Fibroblast of pulmonary artery (primary cell): ENCODE measurements around the gene AAGAB.

Experiments used
- DNase-seq: peaks from one replicate; pipeline ENCODE4 v3.0.0-alpha.2; 2010; ENCODE audit warnings: low read depth
- H3K4me3 ChIP-seq: replicated peaks from 2 replicates; pipeline ENCODE4 v1.5.1; 2011; ENCODE audit warnings: low read depth, mild to moderate bottlenecking, control low read depth, low read length, moderate library complexity
- TF ChIP-seq, protein P1 (sequence below): IDR thresholded peaks from 2 replicates; pipeline ENCODE4 v1.5.1; 2011; ENCODE audit warnings: mild to moderate bottlenecking, control low read depth, low read length, inconsistent platforms; ENCODE audit errors: missing control alignments

AAGAB gene

DNA sequence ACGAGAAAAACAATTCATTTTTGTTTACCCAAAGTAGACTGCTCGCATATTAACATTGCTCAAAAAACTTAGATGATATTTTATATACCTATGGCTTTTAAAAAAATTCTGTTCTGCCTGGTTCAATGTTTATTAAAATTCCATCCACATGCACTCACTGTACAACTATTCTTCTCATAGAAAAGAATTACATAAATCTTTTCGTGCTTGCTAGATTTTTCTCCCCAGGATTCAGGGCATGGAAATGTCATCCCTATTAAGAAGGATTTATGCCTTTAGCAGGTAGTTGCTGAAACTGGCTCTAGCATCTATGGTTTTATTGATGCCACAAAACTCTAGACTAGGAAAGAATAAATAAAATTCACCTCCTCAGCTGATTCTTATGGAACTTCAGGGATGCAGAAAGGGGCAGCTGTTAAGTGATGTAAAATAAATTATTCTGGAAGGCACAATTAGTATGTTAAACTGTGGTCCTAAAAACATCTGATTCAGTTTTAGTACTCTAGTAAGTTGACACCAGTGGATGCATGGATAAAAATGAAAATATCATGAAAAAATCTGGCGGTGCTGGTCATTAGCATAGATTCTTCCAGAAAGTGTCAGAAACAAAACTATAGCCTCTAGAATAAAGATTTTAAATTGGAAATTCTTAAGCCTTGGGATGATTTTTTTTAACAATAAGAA is 41.6 kb downstream of the AAGAB start:
- H3K4me3 ChIP-seq = no peak overlapping the region
- no peak for DNase-seq
- TF ChIP-seq, protein P1, sequence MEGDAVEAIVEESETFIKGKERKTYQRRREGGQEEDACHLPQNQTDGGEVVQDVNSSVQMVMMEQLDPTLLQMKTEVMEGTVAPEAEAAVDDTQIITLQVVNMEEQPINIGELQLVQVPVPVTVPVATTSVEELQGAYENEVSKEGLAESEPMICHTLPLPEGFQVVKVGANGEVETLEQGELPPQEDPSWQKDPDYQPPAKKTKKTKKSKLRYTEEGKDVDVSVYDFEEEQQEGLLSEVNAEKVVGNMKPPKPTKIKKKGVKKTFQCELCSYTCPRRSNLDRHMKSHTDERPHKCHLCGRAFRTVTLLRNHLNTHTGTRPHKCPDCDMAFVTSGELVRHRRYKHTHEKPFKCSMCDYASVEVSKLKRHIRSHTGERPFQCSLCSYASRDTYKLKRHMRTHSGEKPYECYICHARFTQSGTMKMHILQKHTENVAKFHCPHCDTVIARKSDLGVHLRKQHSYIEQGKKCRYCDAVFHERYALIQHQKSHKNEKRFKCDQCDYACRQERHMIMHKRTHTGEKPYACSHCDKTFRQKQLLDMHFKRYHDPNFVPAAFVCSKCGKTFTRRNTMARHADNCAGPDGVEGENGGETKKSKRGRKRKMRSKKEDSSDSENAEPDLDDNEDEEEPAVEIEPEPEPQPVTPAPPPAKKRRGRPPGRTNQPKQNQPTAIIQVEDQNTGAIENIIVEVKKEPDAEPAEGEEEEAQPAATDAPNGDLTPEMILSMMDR = no peak

DNA sequence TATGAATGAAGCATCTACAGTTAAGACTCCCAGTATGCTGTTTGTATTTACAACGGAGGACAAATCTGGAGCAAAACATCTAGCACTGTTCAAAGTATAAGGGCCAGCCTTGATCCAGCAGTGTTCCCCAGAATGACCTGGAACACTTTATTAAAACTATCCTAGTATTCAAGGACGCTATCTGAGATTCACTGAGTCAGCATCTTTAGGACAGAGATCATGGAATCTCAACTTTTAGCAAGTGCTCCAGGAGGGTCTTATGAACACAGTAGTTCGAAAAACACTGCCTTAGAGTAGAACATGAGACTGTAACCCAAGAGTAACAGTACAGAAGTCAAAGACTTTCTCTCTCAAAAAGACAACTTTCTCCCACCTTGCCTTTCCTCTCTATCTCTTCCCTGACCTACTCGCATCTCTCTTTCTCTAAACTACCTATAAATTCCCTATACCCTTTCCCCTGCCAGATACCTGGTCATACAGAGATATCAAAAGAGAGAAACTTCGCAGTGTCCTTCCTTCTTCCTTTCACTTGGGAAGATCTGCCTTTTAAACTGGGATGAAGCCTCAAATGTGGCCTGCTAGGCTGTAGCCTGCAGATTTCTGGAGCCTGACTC is 43.8 kb downstream of the AAGAB start:
- no peak overlapping the region for H3K4me3 ChIP-seq
- no peak for DNase-seq
- TF ChIP-seq, protein P1 = no peak

DNA sequence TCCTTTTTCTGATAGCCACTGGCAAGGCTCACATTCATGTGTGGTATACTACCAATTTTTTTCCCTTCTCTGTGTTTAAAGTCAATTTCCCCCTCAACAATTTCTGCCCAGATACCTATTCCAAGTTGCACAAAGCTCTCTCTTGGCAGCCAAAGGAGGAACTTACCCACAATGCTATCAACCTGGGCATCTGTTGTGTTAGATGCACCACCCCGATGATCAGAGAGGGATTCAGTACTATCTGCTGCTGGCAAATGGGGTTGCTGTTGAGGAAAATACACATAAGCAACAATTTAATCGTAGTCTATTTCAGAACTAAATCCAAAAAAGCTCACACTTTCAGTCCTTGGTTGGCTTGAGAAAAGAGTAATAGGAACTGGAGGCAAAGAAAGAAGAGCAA is 46.1 kb downstream of the AAGAB start:
- TF ChIP-seq, protein P1 = no peak
- DNase-seq = no peak
- no peak overlapping the region for H3K4me3 ChIP-seq

DNA sequence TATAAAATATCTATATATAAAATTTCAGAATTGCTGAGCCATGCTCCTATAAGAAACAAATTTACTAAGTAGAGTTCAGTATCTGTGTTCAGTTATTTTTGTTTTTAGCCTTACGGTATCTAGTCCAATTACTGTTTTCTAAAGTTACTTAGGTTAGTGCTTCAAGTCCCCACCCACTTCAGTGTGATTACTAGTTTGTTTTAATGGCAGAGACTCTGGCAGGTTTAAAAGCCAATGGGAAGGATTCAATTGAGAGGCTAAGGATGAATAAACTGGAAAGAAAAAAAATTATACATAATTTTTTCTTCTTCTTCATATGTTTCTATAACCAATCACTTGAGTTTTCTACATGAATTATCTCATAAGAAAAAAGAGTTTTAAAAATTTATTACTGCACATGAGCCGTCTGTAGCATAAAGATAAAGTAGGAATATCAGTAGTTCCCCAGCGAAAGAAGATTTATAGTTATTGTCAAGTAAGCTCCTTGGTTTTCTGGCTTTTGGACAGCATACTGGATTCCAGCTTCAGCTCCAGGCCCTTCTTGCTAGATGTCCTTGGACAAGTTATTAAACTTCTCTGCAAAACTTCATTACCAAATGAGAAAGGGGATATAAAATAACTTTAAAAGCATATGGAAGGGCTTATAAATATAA is 46.8 kb downstream of the AAGAB start:
- no peak for DNase-seq
- TF ChIP-seq, protein P1 = no peak
- H3K4me3 ChIP-seq = no peak overlapping the region

DNA sequence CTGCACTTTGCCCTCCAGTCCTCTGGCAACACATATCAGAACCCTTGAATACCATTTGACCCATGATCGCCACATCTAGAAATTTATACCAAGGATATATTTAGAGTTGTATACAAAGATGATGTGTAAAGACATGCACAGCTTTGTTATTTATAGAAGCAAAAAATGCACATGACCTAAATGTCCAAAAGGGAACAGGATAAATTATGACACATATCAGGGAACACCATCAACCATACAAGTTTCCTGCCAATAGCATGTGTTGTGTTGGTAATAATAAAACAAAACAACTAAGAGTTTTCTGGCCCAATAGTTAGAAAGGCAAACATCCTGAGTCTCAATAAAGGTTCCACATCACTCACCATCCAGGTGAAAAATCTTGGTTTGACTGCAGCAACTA is 51.5 kb downstream of the AAGAB start:
- no peak overlapping the region for H3K4me3 ChIP-seq
- TF ChIP-seq, protein P1 = no peak
- DNase-seq = no peak

DNA sequence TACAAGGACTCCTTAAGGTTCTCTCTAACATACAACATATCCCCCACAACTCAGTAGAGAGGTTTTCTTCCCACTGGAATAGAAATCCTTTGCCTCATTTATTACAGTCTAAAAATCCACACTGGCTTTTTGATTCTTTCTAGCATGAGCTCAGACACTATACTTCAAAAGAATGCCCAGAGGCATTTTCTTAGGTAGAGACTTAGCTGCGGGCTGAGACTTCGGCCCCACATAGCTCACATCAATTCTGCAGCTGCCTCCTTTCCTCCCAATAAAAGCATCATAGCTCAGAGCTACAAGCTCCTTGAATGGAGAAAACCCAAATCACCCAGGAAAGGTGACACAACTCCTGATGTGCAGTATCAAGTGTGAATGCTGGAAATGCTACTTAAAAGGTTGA is 52.4 kb downstream of the AAGAB start:
- TF ChIP-seq, protein P1 = no peak
- H3K4me3 ChIP-seq = no peak overlapping the region
- DNase-seq = no peak
